ENCODE measurements around the gene SYNE4. TPM values are rescaled to one million over a fixed set of nuclear protein-coding genes. Genes with fewer than 3 reads are reported as not detected.
A peak's percentile ranks its signal among the peaks of the same experiment; 100 is the strongest.

SYNE4 gene
- total and polyA plus RNA-seq, 9 of the 15 experiments (the other 6 are each of a cell fraction or from before 2014, with no cell fraction given): 0.03 to 0.65 (median 0.29) TPM

DNA sequence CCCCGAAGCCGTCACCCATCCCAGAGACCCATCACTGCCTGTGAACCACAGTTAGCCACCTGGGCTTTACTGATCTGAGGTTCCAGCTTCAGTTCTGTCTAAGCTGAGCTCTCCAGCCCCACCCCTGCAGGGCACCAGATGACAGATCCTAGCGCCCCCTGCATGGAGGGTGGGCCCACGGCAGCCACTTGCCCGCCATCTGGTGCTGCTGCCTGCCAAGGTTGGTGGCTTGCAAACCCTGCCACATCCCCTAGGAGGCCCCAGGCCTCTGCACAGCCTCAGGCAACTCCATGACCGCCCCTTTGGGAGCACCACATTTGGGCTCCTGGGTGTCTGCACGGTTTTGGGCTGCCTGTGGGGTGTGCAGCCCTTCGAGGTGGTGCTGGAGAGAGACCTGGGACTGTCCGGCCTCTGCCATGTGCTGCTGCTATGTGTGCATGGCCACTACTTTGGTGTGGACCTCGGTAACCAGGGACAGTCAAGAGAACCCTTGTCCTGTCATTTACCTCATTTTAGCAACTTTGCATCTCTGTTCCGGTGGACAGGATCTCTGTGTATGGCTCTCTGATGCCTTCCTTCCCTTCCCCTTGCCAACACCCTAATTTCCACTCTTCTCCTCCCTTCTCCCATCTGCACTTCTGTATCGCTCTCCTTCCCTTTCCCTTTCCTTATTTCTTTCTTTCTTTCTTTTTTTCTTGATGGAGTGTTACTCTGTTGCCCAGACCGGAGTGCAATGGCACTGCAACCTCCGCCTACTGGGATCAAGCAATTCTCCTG, 31.0 kb downstream of the SYNE4 start:
- Histone ChIP-seq H3K36me3 (ENCODE audit: control insufficient read depth, insufficient read depth, low read length) (no peaks in the 10 kb centered on the region), H3K4me3 (no peak overlapping the region), H3K9ac (ENCODE audit: insufficient read depth in 1 of 2, low read depth in 2 of 2, low read length in 2 of 2) (no peak overlapping the region), H3K27me3 (ENCODE audit: control insufficient read depth in 2 of 2, insufficient read depth in 2 of 2, low read length in 2 of 2) (peaks cover 13 to 47% of the 10 kb centered on the region in 2 experiments; a peak in 4 of 5 replicates), H3K27ac (ENCODE audit: extremely low read depth, low read depth, low read length) (no peak overlapping the region), H3K4me1 (replicated peaks in 1 of 2; ENCODE audit: control insufficient read depth in 2 of 2, insufficient read depth in 2 of 2, low read length in 2 of 2) (peaks cover 0 to 8% of the 10 kb centered on the region in 2 experiments; a peak in 1 of 5 replicates), H4K20me1 (replicated peaks; ENCODE audit: control insufficient read depth, insufficient read depth, low read length) (0 out of 2 replicates have a peak, but pooled peaks cover 3% of the 10 kb centered on the region), H3K79me2 (ENCODE audit: control insufficient read depth, insufficient read depth, low read length) (no peaks in the 10 kb centered on the region), H3K4me2 (ENCODE audit: insufficient read depth, low read length) (no peak overlapping the region), H2AFZ (ENCODE audit: low read depth, low read length) (no peak overlapping the region), H3K9me1 (ENCODE audit: control insufficient read depth, insufficient read depth, low read length) (no peaks in the 10 kb centered on the region), H3K9me3 (replicated peaks; ENCODE audit: control insufficient read depth, insufficient read depth, low read depth, low read length) (no peaks in the 10 kb centered on the region)
- peak; percentile 96 for ATAC-seq
- intact Hi-C loops (cut with micrococcal nuclease) (no loop called here), in situ Hi-C loops (cut with MboI) (no loop called here)
- WGBS (ENCODE audit: insufficient coverage, low coverage, missing lambda C conversion rate): 2% methylated on average over 13 of the region's 14 CpGs
- ChIA-PET CTCF (ENCODE audit: low intra/inter-chr PET ratio) (interaction anchor here (0.8 kb wide), 1 partner anchor 20 kb away, joined by 4 read pairs; no protein-coding TSS in a partner anchor), POLR2A (interaction anchor here (0.7 to 1.3 kb wide), 2 partner anchors 8 to 650 kb away, joined by 3 read pairs; no protein-coding TSS in a partner anchor)
- DNase-seq (ENCODE audit: extremely low read depth in 1 of 4, low spot score in 3 of 4): peak; percentile 53 to 78 (median 67)
- no TSS peak for BruUV-seq (replicated peaks)
- no peak for FAIRE-seq
- TF ChIP-seq NRF1 (conservative IDR thresholded peaks at IDR 0.05 in 1 of 2, IDR thresholded peaks at IDR 0.05 in 1 of 2): peak in 1 of 2 experiments; percentile 27; a peak in 1 of 4 replicates
- TF ChIP-seq ZNF436 (CRISPR knock-in tag; IDR thresholded peaks at IDR 0.05): no peak
- peak in 1 of 3 experiments; percentile 36 for TF ChIP-seq YY1 (IDR thresholded peaks at IDR 0.05; ENCODE audit: borderline replicate concordance in 1 of 3, control insufficient read depth in 1 of 3, extremely low read depth in 1 of 3, insufficient read depth in 3 of 3, insufficient read length in 1 of 3, insufficient replicate concordance in 2 of 3, low read depth in 1 of 3, low read length in 2 of 3)
- TF ChIP-seq HSF4 (CRISPR knock-in tag; IDR thresholded peaks at IDR 0.05; ENCODE audit: borderline replicate concordance): no peak
- TF ChIP-seq ZNF583 (CRISPR knock-in tag; IDR thresholded peaks at IDR 0.05): no peak
- no peak for TF ChIP-seq ESRRB (CRISPR knock-in tag; IDR thresholded peaks at IDR 0.05; ENCODE audit: borderline replicate concordance)
- no peak for TF ChIP-seq MYC (IDR thresholded peaks at IDR 0.05; ENCODE audit: low read depth, low read length)
- no peak for TF ChIP-seq MYC (CRISPR knock-in tag; IDR thresholded peaks at IDR 0.05; ENCODE audit: borderline replicate concordance, low read depth)
- 0 out of 4 replicates have a peak, but pooled peaks of 1 of the 2 experiments have one; percentile 28 for TF ChIP-seq MAZ (CRISPR knock-in tag; conservative IDR thresholded peaks at IDR 0.05 in 1 of 2, IDR thresholded peaks at IDR 0.05 in 1 of 2)
- peak; percentile 59 to 94 (median 74) for TF ChIP-seq CTCF (IDR thresholded peaks at IDR 0.05 in 2 of 3, conservative IDR thresholded peaks at IDR 0.05 in 1 of 3; ENCODE audit: insufficient read depth in 2 of 3, low read depth in 1 of 3, low read length in 3 of 3)
- no peak for TF ChIP-seq PHF8 (IDR thresholded peaks at IDR 0.05; ENCODE audit: borderline replicate concordance, low read length)
- TF ChIP-seq HIVEP1 (CRISPR knock-in tag; IDR thresholded peaks at IDR 0.05): no peak
- TF ChIP-seq, protein P1, sequence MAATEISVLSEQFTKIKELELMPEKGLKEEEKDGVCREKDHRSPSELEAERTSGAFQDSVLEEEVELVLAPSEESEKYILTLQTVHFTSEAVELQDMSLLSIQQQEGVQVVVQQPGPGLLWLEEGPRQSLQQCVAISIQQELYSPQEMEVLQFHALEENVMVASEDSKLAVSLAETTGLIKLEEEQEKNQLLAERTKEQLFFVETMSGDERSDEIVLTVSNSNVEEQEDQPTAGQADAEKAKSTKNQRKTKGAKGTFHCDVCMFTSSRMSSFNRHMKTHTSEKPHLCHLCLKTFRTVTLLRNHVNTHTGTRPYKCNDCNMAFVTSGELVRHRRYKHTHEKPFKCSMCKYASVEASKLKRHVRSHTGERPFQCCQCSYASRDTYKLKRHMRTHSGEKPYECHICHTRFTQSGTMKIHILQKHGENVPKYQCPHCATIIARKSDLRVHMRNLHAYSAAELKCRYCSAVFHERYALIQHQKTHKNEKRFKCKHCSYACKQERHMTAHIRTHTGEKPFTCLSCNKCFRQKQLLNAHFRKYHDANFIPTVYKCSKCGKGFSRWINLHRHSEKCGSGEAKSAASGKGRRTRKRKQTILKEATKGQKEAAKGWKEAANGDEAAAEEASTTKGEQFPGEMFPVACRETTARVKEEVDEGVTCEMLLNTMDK (IDR thresholded peaks at IDR 0.05; ENCODE audit: borderline replicate concordance, insufficient read depth, low read depth, low read length, poor library complexity, severe bottlenecking): peak; percentile 61

All from K562 (cell line).